Naive B cell (primary cell): ENCODE data around the gene WASHC4. TPM values are rescaled to one million over a fixed set of nuclear protein-coding genes. Genes with fewer than 3 reads are reported as not detected.

ENCODE experiments used
- ATAC-seq, 2 donors: fragments of 150-1000 bp; cut with Tn5 transposase; 2 replicates each; pipeline ENCODE4 v1.10.0; 2021; ENCODE audit warnings: low read depth in 2 of 2, mild to moderate bottlenecking in 2 of 2, moderate library complexity in 2 of 2
- DNase-seq: peaks from one replicate; pipeline ENCODE4 v3.0.0; 2022
- H3K27ac Mint-ChIP-seq, 6 donors: one replicate each; pipeline ENCODE4 v1.8.0; 2020 to 2022; ENCODE audit warnings: mild to moderate bottlenecking in 6 of 6, mixed read lengths in 6 of 6, moderate library complexity in 5 of 6, inconsistent platforms in 2 of 6
- H3K27me3 Mint-ChIP-seq, 3 donors: one replicate each; pipeline ENCODE4 v1.8.0; 2021 to 2022; ENCODE audit warnings: mixed read lengths in 3 of 3, mild to moderate bottlenecking in 1 of 3
- H3K36me3 Mint-ChIP-seq, 2 donors: one replicate each; pipeline ENCODE4 v1.8.0; 2020 to 2022; ENCODE audit warnings: mixed read lengths in 2 of 2, inconsistent platforms in 1 of 2, mild to moderate bottlenecking in 1 of 2
- H3K4me1 Mint-ChIP-seq, 3 donors: one replicate each; pipeline ENCODE4 v1.8.0; 2020 to 2022; ENCODE audit warnings: mixed read lengths in 3 of 3, inconsistent platforms in 1 of 3, mild to moderate bottlenecking in 1 of 3, moderate library complexity in 1 of 3
- H3K4me3 Mint-ChIP-seq, 8 donors: one replicate each; pipeline ENCODE4 v1.8.0; 2020 to 2022; ENCODE audit warnings: mild to moderate bottlenecking in 8 of 8, mixed read lengths in 8 of 8, moderate library complexity in 8 of 8, inconsistent platforms in 2 of 8
- H3K9me3 Mint-ChIP-seq, 7 donors: one replicate each; pipeline ENCODE4 v1.8.0; 2020 to 2022; ENCODE audit warnings: mixed read lengths in 7 of 7, mild to moderate bottlenecking in 5 of 7, inconsistent platforms in 2 of 7, moderate library complexity in 1 of 7
- polyA plus RNA-seq, 6 donors: library from polyadenylated mRNA; unstranded; fragments of 300-500 nt; fragmentation: Illumina TruSeq; gene quantifications; one replicate each; pipeline ENCODE4 v1.2.3, GENCODE V29; 2021; ENCODE audit warnings: low read depth in 6 of 6

Gene WASHC4
- polyA plus RNA-seq, 6 donors from 2014 or later = 84.7 to 131 (median 125) TPM

DNA sequence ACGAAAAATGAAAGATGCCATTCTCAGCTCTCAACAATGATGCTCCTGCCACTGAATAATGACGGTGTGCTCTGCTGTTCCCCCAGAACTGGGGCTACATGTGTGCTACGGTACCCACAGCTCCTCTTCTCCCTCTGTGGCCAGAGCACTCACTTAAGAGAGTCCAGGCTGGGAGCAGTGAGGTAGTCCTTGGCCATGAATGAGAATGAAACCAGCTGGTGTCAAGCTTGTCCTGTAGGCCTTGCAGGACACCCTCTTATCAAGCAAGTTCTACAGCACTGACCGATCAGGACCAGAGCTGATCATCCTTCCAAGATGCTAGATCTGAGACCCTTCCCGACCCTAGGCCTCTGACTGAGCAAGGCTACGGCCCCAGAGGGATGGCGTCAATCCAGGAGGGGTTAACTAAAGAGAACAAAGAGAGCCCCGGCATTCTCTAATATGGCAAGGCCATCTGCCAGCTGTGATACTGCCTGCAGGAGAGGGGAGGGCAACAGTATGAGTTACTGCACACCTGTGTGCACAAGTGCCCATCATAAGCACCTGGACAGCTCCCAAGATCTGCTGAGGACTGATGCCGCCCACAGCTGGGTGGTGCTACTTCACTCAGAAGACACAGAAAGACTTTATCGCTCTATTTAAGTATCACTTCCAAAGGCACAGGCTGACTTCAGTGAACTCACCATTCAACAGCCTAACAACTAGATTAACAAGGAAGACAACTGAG lies 98.0 kb downstream of the WASHC4 start:
- DNase-seq (no peak), ATAC-seq (no peak)
- H3K36me3 Mint-ChIP-seq = peaks cover 16 to 19% of the 10 kb centered on the region in 2 donors
- H3K27ac Mint-ChIP-seq = peak overlapping the region in 1 of 6 donors; percentile 75
- no peaks in the 10 kb centered on the region for H3K27me3 Mint-ChIP-seq
- no peak overlapping the region for H3K4me3 Mint-ChIP-seq
- no peaks in the 10 kb centered on the region for H3K9me3 Mint-ChIP-seq
- H3K4me1 Mint-ChIP-seq = no peaks in the 10 kb centered on the region

DNA sequence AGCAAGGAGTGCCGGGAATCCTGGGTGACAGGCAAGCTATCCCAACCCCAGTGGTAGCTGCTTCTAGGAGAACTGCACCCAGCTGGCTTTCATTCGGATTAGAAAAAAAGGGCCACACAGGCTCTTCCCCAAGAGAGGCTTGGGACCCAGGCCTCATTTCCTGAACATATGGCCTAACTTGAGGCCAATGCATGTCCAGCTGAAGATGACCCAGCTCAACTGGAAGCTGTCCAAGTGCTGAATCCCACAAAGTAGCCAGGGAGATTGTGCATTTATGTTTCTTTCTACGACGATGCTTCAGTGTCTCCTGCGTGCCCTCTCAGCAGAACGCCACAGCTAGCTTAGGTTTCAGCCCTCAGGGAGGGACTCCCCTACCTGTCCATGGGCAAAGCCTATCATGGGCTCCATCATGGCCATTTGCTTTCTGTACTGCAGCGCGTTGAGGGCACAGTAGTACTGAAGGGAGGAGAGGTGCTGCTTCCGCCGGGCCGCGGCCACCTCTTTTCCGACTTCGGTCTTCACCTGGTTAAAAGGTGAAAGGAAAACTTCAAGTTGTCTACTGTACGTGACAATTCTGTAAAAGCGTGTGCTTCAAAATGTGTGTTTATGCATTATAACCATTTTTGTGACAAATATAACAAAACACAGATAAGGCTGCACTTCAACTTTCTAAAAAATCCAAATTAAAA lies 99.3 kb downstream of the WASHC4 start:
- Mint-ChIP-seq H3K4me3 (no peak overlapping the region), H3K4me1 (no peaks in the 10 kb centered on the region), H3K27me3 (no peaks in the 10 kb centered on the region), H3K9me3 (no peaks in the 10 kb centered on the region), H3K36me3 (peaks cover 16 to 24% of the 10 kb centered on the region in 2 donors), H3K27ac (no peak overlapping the region)
- ATAC-seq = no peak
- DNase-seq = no peak

DNA sequence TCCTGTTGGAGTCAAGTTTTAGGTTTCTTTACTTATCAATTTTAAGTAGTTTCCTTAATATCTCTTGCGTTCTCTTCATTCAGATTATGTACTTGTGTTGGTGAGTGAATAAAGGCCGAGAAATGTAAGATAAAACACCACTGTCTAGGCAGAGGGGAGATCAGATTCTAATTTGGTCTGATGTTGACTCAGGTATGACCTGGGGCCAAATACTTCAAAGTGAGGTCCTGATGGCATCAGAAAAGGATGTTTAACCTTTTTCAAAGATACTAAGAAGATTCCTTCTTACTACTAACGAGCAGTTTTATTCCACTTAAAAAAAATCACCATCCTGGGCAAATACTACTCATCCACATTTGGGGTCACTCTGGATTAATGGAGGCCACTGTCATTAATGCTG lies 101.6 kb downstream of the WASHC4 start:
- no peaks in the 10 kb centered on the region for H3K4me1 Mint-ChIP-seq
- no peaks in the 10 kb centered on the region for H3K27me3 Mint-ChIP-seq
- H3K27ac Mint-ChIP-seq = peak overlapping the region in 1 of 6 donors; percentile 46
- ATAC-seq = no peak
- peaks cover 18 to 25% of the 10 kb centered on the region in 2 donors for H3K36me3 Mint-ChIP-seq
- no peak overlapping the region for H3K4me3 Mint-ChIP-seq
- no peak for DNase-seq
- no peaks in the 10 kb centered on the region for H3K9me3 Mint-ChIP-seq

DNA sequence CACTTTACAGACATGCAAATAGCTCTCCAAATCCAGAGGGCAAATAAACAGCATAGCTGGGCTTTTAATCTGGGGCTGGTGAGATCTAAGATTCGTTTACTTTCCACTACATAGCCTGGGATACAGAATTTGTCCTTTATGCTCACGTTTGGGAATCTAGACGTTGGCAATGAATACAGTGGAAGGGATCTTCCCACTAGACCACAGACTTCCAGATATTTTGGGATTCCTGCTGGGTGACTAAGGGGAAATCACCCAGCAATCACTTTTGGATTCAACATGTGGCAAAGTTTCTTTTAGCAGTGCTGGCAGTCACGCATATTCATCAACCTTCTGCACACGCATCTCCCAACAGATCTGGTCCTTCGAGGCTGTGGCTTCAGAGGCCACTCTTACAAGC lies 104.9 kb downstream of the WASHC4 start:
- no peak for DNase-seq
- Mint-ChIP-seq H3K9me3 (no peaks in the 10 kb centered on the region), H3K27me3 (no peaks in the 10 kb centered on the region), H3K36me3 (peaks cover 28 to 45% of the 10 kb centered on the region in 2 donors), H3K27ac (no peak overlapping the region), H3K4me3 (no peak overlapping the region), H3K4me1 (no peaks in the 10 kb centered on the region)
- ATAC-seq = no peak

DNA sequence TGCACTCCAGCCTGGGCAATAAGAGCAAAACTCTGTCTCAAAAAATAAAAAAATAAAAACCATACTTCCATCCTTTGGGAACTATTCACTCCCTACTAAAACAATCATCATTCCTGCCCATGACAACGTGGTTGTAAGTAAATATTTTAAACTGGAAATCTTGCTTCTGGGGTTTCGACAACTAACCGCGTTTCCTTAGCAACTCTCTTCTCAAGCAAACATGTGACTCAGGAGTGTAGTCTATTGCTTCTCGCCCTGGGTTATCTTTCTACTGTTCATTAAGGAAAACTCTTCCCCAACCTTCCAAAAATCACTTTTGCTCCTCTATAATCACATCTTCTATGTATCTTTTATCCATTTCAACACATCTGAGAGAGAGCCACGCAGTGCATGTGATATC lies 106.6 kb downstream of the WASHC4 start:
- Mint-ChIP-seq H3K9me3 (no peaks in the 10 kb centered on the region), H3K27me3 (no peaks in the 10 kb centered on the region), H3K4me3 (no peak overlapping the region), H3K4me1 (no peaks in the 10 kb centered on the region), H3K27ac (peak overlapping the region in 2 of 6 donors; percentile 12 to 31), H3K36me3 (peaks cover 25 to 34% of the 10 kb centered on the region in 2 donors)
- no peak for ATAC-seq
- no peak for DNase-seq

DNA sequence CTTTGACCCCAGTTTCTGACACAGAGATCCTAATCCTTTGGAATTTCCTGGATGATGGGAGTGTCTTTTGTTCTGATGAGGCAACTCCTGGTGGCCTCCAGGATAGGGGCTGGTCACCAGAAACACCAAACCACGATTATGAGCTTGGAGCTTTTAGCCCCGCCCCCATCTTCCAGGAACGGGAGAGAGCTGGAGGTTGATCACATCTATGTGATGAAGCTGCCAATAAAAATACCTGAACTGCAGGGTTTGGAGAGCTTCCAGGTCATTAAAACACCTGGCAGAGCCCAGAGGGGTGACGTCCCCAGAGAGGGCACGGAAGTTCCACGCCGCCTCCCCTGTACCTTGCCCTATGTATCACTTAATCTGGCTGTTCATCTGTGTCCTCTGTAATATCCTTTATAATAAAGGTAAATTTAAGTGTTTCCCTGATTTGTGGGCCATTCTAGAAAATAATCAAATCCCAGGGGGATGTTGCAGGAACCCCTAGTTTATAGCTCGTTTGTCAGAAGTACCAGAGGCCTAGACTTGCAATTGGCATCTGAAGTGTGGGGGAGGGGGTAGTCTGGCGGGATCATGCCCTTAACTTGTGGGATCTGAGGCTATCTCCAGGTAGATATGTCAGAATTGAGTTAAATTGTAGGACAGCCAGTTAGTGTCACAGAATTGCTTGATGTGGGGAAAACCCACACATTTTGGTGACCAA lies 107.3 kb downstream of the WASHC4 start:
- Mint-ChIP-seq H3K27ac (peak overlapping the region in 1 of 6 donors; percentile 12), H3K27me3 (no peaks in the 10 kb centered on the region), H3K9me3 (no peaks in the 10 kb centered on the region), H3K36me3 (peaks cover 25 to 33% of the 10 kb centered on the region in 2 donors), H3K4me1 (no peaks in the 10 kb centered on the region), H3K4me3 (no peak overlapping the region)
- ATAC-seq = no peak
- DNase-seq = no peak

DNA sequence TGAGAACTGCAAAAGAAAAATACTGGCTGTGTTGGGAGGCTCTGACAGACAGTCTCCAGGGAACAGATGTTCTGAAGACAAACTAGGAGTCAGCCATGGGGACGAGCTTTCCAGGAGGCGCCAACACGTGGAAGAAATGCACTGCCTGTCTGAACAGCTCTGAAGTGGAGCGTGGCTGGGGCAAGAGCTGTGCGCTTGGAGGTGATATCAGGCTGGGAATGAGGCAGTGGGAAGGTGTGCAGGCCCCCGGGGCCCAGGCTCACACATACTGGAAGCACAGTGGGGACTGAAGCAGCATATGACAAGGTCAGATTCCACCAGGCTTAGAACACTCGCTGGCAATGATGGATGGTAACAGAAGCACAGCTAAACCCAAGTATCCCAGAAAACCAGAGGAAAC lies 110.9 kb downstream of the WASHC4 start:
- Mint-ChIP-seq H3K27me3 (no peaks in the 10 kb centered on the region), H3K36me3 (peaks cover 42 to 43% of the 10 kb centered on the region in 2 donors), H3K4me1 (peaks cover 0 to 11% (median 5%) of the 10 kb centered on the region in 3 donors), H3K4me3 (no peak overlapping the region), H3K27ac (no peak overlapping the region), H3K9me3 (no peaks in the 10 kb centered on the region)
- ATAC-seq (no peak), DNase-seq (no peak)

Other genes starting within 250 kb of the WASHC4 start
- 1 to 10 TPM in 4 of 6 donors, under 1 TPM in 2; 0.29 to 5.3 (median 1.3) TPM for gene SLC41A2, start 149.4 kb upstream of the WASHC4 start, polyA plus RNA-seq
- 10 to 100 TPM; 15.5 to 21.9 (median 17.5) TPM for gene NOPCHAP1, start 121.4 kb upstream of the WASHC4 start, polyA plus RNA-seq
- gene ALDH1L2, start 23.3 kb upstream of the WASHC4 start, polyA plus RNA-seq = not detected
- gene APPL2, start 128.4 kb downstream of the WASHC4 start, polyA plus RNA-seq = 10 to 100 TPM; 13.2 to 18.0 (median 14.7) TPM
- 10 to 100 TPM; 10.9 to 56.4 (median 29.5) TPM for gene C12orf75, start 223.0 kb downstream of the WASHC4 start, polyA plus RNA-seq